SK-N-SH (cell line): ENCODE measurements around the gene GOPC. TPM values are rescaled to one million over a fixed set of nuclear protein-coding genes. Genes with fewer than 3 reads are reported as not detected.
A peak's percentile ranks its signal among the peaks of the same experiment; 100 is the strongest.

Experiments used
- CTCF ChIA-PET: fragments of 300-600, 350-600 bp; formaldehyde crosslinking; extraction: SDS; loops from one replicate; lab custom pipeline; 2021; lab: Yijun Ruan, JAX
- POLR2A ChIA-PET: fragments of 350-600 bp; sonication (Branson Sonifier 250); formaldehyde crosslinking; extraction: SDS; loops from one replicate; lab custom pipeline; 2020; ENCODE audit warnings: antibody characterized with exemption, inconsistent platforms; lab: Yijun Ruan, JAX
- DNase-seq: peaks from one replicate; pipeline ENCODE4 v3.0.0; 2012
- H2AFZ ChIP-seq: fragments of 200-600 bp; sonication (generic); 2 replicates; pipeline ENCODE4 v1.8.1; 2016; ENCODE audit warnings: antibody characterized with exemption, mild to moderate bottlenecking, low read depth
- H3F3A ChIP-seq: fragments of 200-600 bp; sonication (generic); replicated peaks from 2 replicates; pipeline ENCODE3; 2016; ENCODE audit warnings: antibody characterized with exemption, mild to moderate bottlenecking; ENCODE audit not compliant: insufficient read depth
- H3K27ac ChIP-seq, 2 experiments: fragments of 200-500 bp in 1 of 2; fragments of 200-600 bp in 1 of 2; sonication (Bioruptor generic) in 1 of 2; sonication (generic), shearing (Covaris generic) in 1 of 2; 2 replicates each; pipeline versions ENCODE4 v1.5.1 to v1.6.1; 2014 to 2016; ENCODE audit warnings: low read depth in 2 of 2, inconsistent platforms in 1 of 2, low read length in 1 of 2, mild to moderate bottlenecking in 1 of 2, mixed read lengths in 1 of 2
- H3K27me3 ChIP-seq: fragments of 200-600 bp; sonication (generic), shearing (Covaris generic); 2 replicates; pipeline ENCODE4 v1.6.1; 2016; ENCODE audit warnings: mixed run types; ENCODE audit not compliant: insufficient read depth
- H3K36me3 ChIP-seq, 2 experiments: fragments of 200-500 bp in 1 of 2; fragments of 200-600 bp in 1 of 2; sonication (Bioruptor generic) in 1 of 2; sonication (generic) in 1 of 2; replicated peaks in 1 of 2; 2 replicates each; pipeline versions ENCODE3 to v1.5.1; 2014 to 2016; ENCODE audit warnings: low read length in 1 of 2, mild to moderate bottlenecking in 1 of 2; ENCODE audit not compliant: insufficient read depth in 2 of 2, control insufficient read depth in 1 of 2
- H3K4me1 ChIP-seq, 2 experiments: fragments of 200-500 bp in 1 of 2; fragments of 200-600 bp in 1 of 2; sonication (Bioruptor generic) in 1 of 2; sonication (generic), shearing (Covaris generic) in 1 of 2; 2 replicates each; pipeline versions ENCODE4 v1.5.1 to v1.6.1; 2014 to 2016; ENCODE audit warnings: low read depth in 1 of 2, low read length in 1 of 2, mixed run types in 1 of 2; ENCODE audit not compliant: insufficient read depth in 2 of 2, control insufficient read depth in 1 of 2
- H3K4me2 ChIP-seq: fragments of 200-600 bp; sonication (generic), shearing (Covaris generic); 2 replicates; pipeline ENCODE4 v1.6.1; 2017; ENCODE audit warnings: mixed run types
- H3K4me3 ChIP-seq, 2 experiments: fragments of 200-500 bp in 1 of 2; fragments of 200-600 bp in 1 of 2; sonication (Bioruptor generic) in 1 of 2; sonication (generic), shearing (Covaris generic) in 1 of 2; 2 replicates each; pipeline versions ENCODE4 v1.5.1 to v1.8.1; 2014 to 2016; ENCODE audit warnings: low read depth in 2 of 2, inconsistent platforms in 1 of 2, low read length in 1 of 2, mild to moderate bottlenecking in 1 of 2, mixed read lengths in 1 of 2, moderate library complexity in 1 of 2
- H3K79me2 ChIP-seq: fragments of 200-600 bp; sonication (generic); 2 replicates; pipeline ENCODE4 v1.8.1; 2017; ENCODE audit warnings: mild to moderate bottlenecking; ENCODE audit not compliant: insufficient read depth
- H3K9ac ChIP-seq: fragments of 200-600 bp; sonication (generic); 2 replicates; pipeline ENCODE4 v1.6.1; 2017; ENCODE audit warnings: mixed run types
- H3K9me2 ChIP-seq: fragments of 200-600 bp; sonication (generic); 2 replicates; pipeline ENCODE4 v1.6.1; 2017; ENCODE audit warnings: mixed run types
- H3K9me3 ChIP-seq: fragments of 200-600 bp; sonication (generic); 2 replicates; pipeline ENCODE4 v1.6.1; 2017; ENCODE audit warnings: mixed run types, mild to moderate bottlenecking, moderate library complexity
- H4K20me1 ChIP-seq: fragments of 200-600 bp; sonication (generic); 2 replicates; pipeline ENCODE4 v1.6.1; 2017; ENCODE audit warnings: mild to moderate bottlenecking, mixed run types; ENCODE audit not compliant: insufficient read depth
- CHD2 ChIP-seq: fragments of 150-350 bp; IDR thresholded peaks from 2 replicates; pipeline ENCODE4 v1.6.1; 2018; ENCODE audit warnings: low read length; ENCODE audit not compliant: partially characterized antibody
- ELF1 ChIP-seq: IDR thresholded peaks from 2 replicates; pipeline ENCODE4 v1.4.0; 2012
- EP300 ChIP-seq, 2 experiments: IDR thresholded peaks; 2 replicates each; pipeline versions ENCODE4 v1.4.0 to v1.6.1; 2012; ENCODE audit warnings: borderline replicate concordance in 1 of 2, low read depth in 1 of 2, low read length in 1 of 2
- EZH2phosphoT487 ChIP-seq: fragments of 200-600 bp; sonication (generic); IDR thresholded peaks from 2 replicates; pipeline ENCODE4 v1.6.1; 2017; ENCODE audit warnings: low read depth, mixed run types, mild to moderate bottlenecking, antibody characterized with exemption, moderate library complexity, borderline replicate concordance
- FOSL2 ChIP-seq: IDR thresholded peaks from 2 replicates; pipeline ENCODE4 v1.4.0; 2012; ENCODE audit warnings: low read depth, mild to moderate bottlenecking, moderate library complexity, borderline replicate concordance
- FOXJ3 ChIP-seq: sonication (generic); formaldehyde crosslinking; IDR thresholded peaks from 2 replicates; pipeline ENCODE4 v1.5.1; 2020; ENCODE audit warnings: mild to moderate bottlenecking, missing genetic modification reagents
- FOXM1 ChIP-seq: IDR thresholded peaks from 2 replicates; pipeline ENCODE4 v1.4.0; 2012; ENCODE audit warnings: low read depth, mild to moderate bottlenecking
- GABPA ChIP-seq: IDR thresholded peaks from 2 replicates; pipeline ENCODE4 v1.4.0; 2012; ENCODE audit warnings: low read depth, mild to moderate bottlenecking
- JUND ChIP-seq: IDR thresholded peaks from 2 replicates; pipeline ENCODE4 v1.4.0; 2012
- MEF2A ChIP-seq: IDR thresholded peaks from 2 replicates; pipeline ENCODE4 v1.4.0; 2012; ENCODE audit warnings: low read depth, borderline replicate concordance
- MXI1 ChIP-seq: IDR thresholded peaks from 2 replicates; pipeline ENCODE4 v1.6.1; 2012; ENCODE audit warnings: mild to moderate bottlenecking, low read depth, low read length, improper control_type of control experiment
- NFIC ChIP-seq: IDR thresholded peaks from 2 replicates; pipeline ENCODE4 v1.4.0; 2012; ENCODE audit warnings: borderline replicate concordance
- NRF1 ChIP-seq: IDR thresholded peaks from 2 replicates; pipeline ENCODE4 v1.6.1; 2012; ENCODE audit warnings: low read depth, mild to moderate bottlenecking, low read length
- POLR2AphosphoS5 ChIP-seq: IDR thresholded peaks from 2 replicates; pipeline ENCODE4 v1.6.1; 2012; ENCODE audit warnings: low read depth, low read length
- RAD21 ChIP-seq: IDR thresholded peaks from 2 replicates; pipeline ENCODE4 v1.6.1; 2012; ENCODE audit warnings: mild to moderate bottlenecking, low read length
- RFX5 ChIP-seq: IDR thresholded peaks from 2 replicates; pipeline ENCODE4 v1.6.1; 2012; ENCODE audit warnings: mild to moderate bottlenecking, improper control_type of control experiment, low read length
- RXRA ChIP-seq: IDR thresholded peaks from 2 replicates; pipeline ENCODE4 v1.4.0; 2012; ENCODE audit warnings: low read depth, mild to moderate bottlenecking, borderline replicate concordance
- SIN3A ChIP-seq: IDR thresholded peaks from 2 replicates; pipeline ENCODE4 v1.6.1; 2012; ENCODE audit warnings: low read depth, mild to moderate bottlenecking, low read length, moderate library complexity, borderline replicate concordance
- SMC3 ChIP-seq: IDR thresholded peaks from 2 replicates; pipeline ENCODE4 v1.6.1; 2012; ENCODE audit warnings: low read depth, low read length, improper control_type of control experiment
- TAF1 ChIP-seq: IDR thresholded peaks from 2 replicates; pipeline ENCODE4 v1.6.1; 2012; ENCODE audit warnings: low read depth, mild to moderate bottlenecking, low read length, moderate library complexity, borderline replicate concordance
- TEAD4 ChIP-seq: IDR thresholded peaks from 2 replicates; pipeline ENCODE4 v1.4.0; 2012; ENCODE audit warnings: mild to moderate bottlenecking, borderline replicate concordance; ENCODE audit not compliant: insufficient read depth
- YY1 ChIP-seq: IDR thresholded peaks from 2 replicates; pipeline ENCODE4 v1.4.0; 2012; ENCODE audit warnings: low read depth, mild to moderate bottlenecking
- WGBS: methylation state at CpG from one replicate; pipeline ENCODE4 v1.1.6; 2017; ENCODE audit warnings: low lambda C conversion rate; 5-methylcytosine and 5-hydroxymethylcytosine counted together
- polyA plus RNA-seq, 3 experiments: library from polyadenylated mRNA; depleted of rRNA; stranded (reverse); fragments of >200 nt; gene quantifications; 2 replicates each; pipeline ENCODE4 v1.2.3, GENCODE V29; 2012
- TF ChIP-seq, protein P1 (sequence below): fragments of 150-350 bp; IDR thresholded peaks from 2 replicates; pipeline ENCODE4 v1.6.1; 2017; ENCODE audit warnings: antibody characterized with exemption, low read length, low read depth, borderline replicate concordance
- TF ChIP-seq, protein P2 (sequence below): IDR thresholded peaks from 2 replicates; pipeline ENCODE4 v1.4.0; 2012; ENCODE audit warnings: low read depth, borderline replicate concordance
- TF ChIP-seq, protein P3 (sequence below): IDR thresholded peaks from 2 replicates; pipeline ENCODE4; 2012
- TF ChIP-seq, protein P4 (sequence below): fragments of 200-600 bp; sonication (generic); IDR thresholded peaks from 2 replicates; pipeline ENCODE4 v1.6.1; 2017; ENCODE audit warnings: antibody characterized with exemption, mild to moderate bottlenecking, moderate library complexity
- TF ChIP-seq, protein P5 (sequence below): IDR thresholded peaks from 2 replicates; pipeline ENCODE4 v1.4.0; 2012; ENCODE audit warnings: low read depth, borderline replicate concordance

The GOPC gene
- polyA plus RNA-seq (2012; rRNA removed) = 20.8 and 31.4 TPM in 2 replicates
- 28.8 and 37.7 TPM in 2 replicates for polyA plus RNA-seq (2012; cell fraction: cytosol; rRNA removed)
- 20.0 and 46.4 TPM in 2 replicates for polyA plus RNA-seq (2012; cell fraction: nucleus; rRNA removed)

DNA sequence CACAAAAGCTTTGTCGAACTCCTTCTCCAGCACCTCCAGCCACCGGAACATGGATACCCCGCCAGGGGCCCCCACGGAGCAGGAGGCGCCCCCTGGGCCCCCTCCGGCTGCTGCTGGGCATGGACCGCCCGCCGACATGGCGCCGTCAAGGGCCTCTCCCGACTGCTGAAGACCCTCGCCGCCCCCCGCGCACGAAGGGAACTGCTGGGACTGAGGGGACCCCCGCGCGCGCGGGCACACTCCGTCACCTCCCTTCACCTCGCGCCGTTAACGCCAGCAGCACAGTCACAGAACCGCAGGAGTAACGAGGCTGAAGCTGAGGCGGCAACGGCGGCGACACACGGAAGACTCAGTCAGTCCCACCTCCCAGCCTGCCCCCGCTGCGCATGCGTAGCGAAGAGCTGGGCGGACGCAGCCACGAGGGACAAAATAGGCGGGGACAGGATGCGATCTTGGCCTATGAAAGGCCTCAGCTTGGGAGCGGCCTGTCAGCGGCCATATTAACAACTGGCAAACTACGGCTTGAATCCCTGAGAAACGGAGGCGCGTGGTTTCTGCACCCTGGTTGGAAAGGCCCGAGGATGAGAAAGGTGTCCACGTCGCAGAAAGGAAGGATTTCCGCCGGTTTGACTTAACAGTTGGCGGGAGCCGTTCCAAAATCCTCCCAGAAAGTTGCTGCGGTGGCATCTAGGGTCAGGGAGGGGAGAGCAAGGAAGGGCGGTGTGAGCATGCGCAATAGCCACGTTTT lies at the start of gene GOPC:
GOPC (minus strand) TSS at position 361 of the 748 bp plus-strand sequence; CDS start at position 138, 223 bp downstream.
- CTCF ChIA-PET = interaction anchor here (0.7 to 8.1 kb wide), 10 partner anchors 10 to 153 kb away, joined by 3 to 108 read pairs (median 4); no protein-coding TSS in a partner anchor
- Histone ChIP-seq H3K27ac (peak within 1 kb of the TSS; percentile 86 to 99), H3K4me2 (peak within 1 kb of the TSS; percentile 71), H4K20me1 (peaks cover 32% of the 10 kb centered on the region; the same call in 1 of the 2 replicates), H3K27me3 (no peaks in the 10 kb centered on the region), H3F3A (peaks cover 8% of the 10 kb centered on the region), H3K4me3 (peak within 1 kb of the TSS; percentile 66 to 91), H3K36me3 (peaks cover 13 to 16% of the 10 kb centered on the region in 2 experiments), H3K9me2 (no peaks in the 10 kb centered on the region), H3K79me2 (peaks cover 50% of the 10 kb centered on the region), H3K9ac (peak within 1 kb of the TSS; percentile 77), H3K4me1 (peaks cover 0 to 11% of the 10 kb centered on the region in 2 experiments; a peak in 2 of 4 replicates), H3K9me3 (no peaks in the 10 kb centered on the region), H2AFZ (peak within 1 kb of the TSS; percentile 82)
- POLR2A ChIA-PET = interaction anchor here (0.7 to 0.8 kb wide), 2 partner anchors 19 to 50 kb away, joined by 3 read pairs; no protein-coding TSS in a partner anchor
- under 1% methylated on average over 21 of the region's 60 CpGs for WGBS
- DNase-seq = peak; percentile 95
- TF ChIP-seq TEAD4 = no peak
- no peak for TF ChIP-seq EZH2phosphoT487
- TF ChIP-seq, protein P1, sequence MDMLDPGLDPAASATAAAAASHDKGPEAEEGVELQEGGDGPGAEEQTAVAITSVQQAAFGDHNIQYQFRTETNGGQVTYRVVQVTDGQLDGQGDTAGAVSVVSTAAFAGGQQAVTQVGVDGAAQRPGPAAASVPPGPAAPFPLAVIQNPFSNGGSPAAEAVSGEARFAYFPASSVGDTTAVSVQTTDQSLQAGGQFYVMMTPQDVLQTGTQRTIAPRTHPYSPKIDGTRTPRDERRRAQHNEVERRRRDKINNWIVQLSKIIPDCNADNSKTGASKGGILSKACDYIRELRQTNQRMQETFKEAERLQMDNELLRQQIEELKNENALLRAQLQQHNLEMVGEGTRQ = no peak
- no peak for TF ChIP-seq FOSL2
- no peak for TF ChIP-seq EP300 (IDR thresholded peaks at IDR 0.05; ENCODE audit: borderline replicate concordance in 1 of 2, low read depth in 1 of 2, low read length in 1 of 2)
- no peak for TF ChIP-seq RAD21
- no peak for TF ChIP-seq FOXJ3 (CRISPR knock-in tag)
- TF ChIP-seq TAF1 = peak; percentile 72
- no peak for TF ChIP-seq FOXM1
- TF ChIP-seq CHD2 = peak; percentile 3
- TF ChIP-seq JUND = no peak
- TF ChIP-seq NFIC = no peak
- no peak for TF ChIP-seq RXRA
- TF ChIP-seq ELF1 = peak; percentile 13; the same call in 1 of the 2 replicates
- TF ChIP-seq SIN3A = no peak
- TF ChIP-seq NRF1 = peak; percentile 99
- TF ChIP-seq, protein P2, sequence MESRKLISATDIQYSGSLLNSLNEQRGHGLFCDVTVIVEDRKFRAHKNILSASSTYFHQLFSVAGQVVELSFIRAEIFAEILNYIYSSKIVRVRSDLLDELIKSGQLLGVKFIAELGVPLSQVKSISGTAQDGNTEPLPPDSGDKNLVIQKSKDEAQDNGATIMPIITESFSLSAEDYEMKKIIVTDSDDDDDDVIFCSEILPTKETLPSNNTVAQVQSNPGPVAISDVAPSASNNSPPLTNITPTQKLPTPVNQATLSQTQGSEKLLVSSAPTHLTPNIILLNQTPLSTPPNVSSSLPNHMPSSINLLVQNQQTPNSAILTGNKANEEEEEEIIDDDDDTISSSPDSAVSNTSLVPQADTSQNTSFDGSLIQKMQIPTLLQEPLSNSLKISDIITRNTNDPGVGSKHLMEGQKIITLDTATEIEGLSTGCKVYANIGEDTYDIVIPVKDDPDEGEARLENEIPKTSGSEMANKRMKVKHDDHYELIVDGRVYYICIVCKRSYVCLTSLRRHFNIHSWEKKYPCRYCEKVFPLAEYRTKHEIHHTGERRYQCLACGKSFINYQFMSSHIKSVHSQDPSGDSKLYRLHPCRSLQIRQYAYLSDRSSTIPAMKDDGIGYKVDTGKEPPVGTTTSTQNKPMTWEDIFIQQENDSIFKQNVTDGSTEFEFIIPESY = no peak
- TF ChIP-seq, protein P3, sequence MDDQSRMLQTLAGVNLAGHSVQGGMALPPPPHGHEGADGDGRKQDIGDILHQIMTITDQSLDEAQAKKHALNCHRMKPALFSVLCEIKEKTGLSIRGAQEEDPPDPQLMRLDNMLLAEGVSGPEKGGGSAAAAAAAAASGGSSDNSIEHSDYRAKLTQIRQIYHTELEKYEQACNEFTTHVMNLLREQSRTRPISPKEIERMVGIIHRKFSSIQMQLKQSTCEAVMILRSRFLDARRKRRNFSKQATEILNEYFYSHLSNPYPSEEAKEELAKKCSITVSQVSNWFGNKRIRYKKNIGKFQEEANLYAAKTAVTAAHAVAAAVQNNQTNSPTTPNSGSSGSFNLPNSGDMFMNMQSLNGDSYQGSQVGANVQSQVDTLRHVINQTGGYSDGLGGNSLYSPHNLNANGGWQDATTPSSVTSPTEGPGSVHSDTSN = peak; percentile 42; the same call in 1 of the 2 replicates
- peak; percentile 67 for TF ChIP-seq GABPA
- TF ChIP-seq RFX5 = no peak
- no peak for TF ChIP-seq SMC3
- TF ChIP-seq, protein P4, sequence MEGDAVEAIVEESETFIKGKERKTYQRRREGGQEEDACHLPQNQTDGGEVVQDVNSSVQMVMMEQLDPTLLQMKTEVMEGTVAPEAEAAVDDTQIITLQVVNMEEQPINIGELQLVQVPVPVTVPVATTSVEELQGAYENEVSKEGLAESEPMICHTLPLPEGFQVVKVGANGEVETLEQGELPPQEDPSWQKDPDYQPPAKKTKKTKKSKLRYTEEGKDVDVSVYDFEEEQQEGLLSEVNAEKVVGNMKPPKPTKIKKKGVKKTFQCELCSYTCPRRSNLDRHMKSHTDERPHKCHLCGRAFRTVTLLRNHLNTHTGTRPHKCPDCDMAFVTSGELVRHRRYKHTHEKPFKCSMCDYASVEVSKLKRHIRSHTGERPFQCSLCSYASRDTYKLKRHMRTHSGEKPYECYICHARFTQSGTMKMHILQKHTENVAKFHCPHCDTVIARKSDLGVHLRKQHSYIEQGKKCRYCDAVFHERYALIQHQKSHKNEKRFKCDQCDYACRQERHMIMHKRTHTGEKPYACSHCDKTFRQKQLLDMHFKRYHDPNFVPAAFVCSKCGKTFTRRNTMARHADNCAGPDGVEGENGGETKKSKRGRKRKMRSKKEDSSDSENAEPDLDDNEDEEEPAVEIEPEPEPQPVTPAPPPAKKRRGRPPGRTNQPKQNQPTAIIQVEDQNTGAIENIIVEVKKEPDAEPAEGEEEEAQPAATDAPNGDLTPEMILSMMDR = peak; percentile 32
- peak; percentile 97 for TF ChIP-seq YY1
- TF ChIP-seq POLR2AphosphoS5 = peak; percentile 83
- peak; percentile 83 for TF ChIP-seq MXI1
- TF ChIP-seq MEF2A = no peak
- TF ChIP-seq, protein P5, sequence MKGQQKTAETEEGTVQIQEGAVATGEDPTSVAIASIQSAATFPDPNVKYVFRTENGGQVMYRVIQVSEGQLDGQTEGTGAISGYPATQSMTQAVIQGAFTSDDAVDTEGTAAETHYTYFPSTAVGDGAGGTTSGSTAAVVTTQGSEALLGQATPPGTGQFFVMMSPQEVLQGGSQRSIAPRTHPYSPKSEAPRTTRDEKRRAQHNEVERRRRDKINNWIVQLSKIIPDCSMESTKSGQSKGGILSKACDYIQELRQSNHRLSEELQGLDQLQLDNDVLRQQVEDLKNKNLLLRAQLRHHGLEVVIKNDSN = peak; percentile 83; the same call in 1 of the 2 replicates
